CD4-positive, alpha-beta T cell (primary cell): Measurements from ENCODE around the gene SLC29A1. TPM values are rescaled to one million over a fixed set of nuclear protein-coding genes. Genes with fewer than 3 reads are reported as not detected.

Experiments
- ATAC-seq: fragments of 200-7000 bp; cut with Tn5 transposase; one replicate; pipeline ENCODE4 v1.10.0; 2022; ENCODE audit warnings: mild to moderate bottlenecking; ENCODE audit not compliant: poor library complexity
- CTCF ChIA-PET: fragments of 350-600 bp; sonication (Branson Sonifier 250); formaldehyde crosslinking; loops from one replicate; lab custom pipeline; 2021; ENCODE audit warnings: antibody characterized with exemption, inconsistent platforms; lab: Charles Lee
- POLR2A ChIA-PET: fragments of 350-600 bp; sonication (Branson Sonifier 250); formaldehyde crosslinking; loops from one replicate; lab custom pipeline; 2021; ENCODE audit warnings: antibody characterized with exemption, inconsistent platforms; lab: Charles Lee
- DNase-seq, 14 experiments: peaks; one replicate each; pipeline ENCODE4 v3.0.0-alpha.2; 2013 to 2020; ENCODE audit warnings: mixed read lengths in 2 of 14
- H3K27ac ChIP-seq, 2 donors: one replicate each; pipeline versions ENCODE4 v1.5.1 to v1.7.0; 2013; ENCODE audit warnings: low read length in 2 of 2, low read depth in 1 of 2, mild to moderate bottlenecking in 1 of 2
- H3K27me3 ChIP-seq, 2 experiments: 1 replicate in 1 of 2; 2 replicates in 1 of 2; pipeline versions ENCODE4 v1.6.1 to v1.7.0; 2013; ENCODE audit warnings: low read length in 2 of 2, control low read depth in 1 of 2, mild to moderate bottlenecking in 1 of 2, moderate library complexity in 1 of 2; ENCODE audit not compliant: insufficient read depth in 2 of 2, control insufficient read depth in 1 of 2
- H3K36me3 ChIP-seq: one replicate; pipeline ENCODE4 v1.6.1; 2013; ENCODE audit warnings: low read length, control low read depth; ENCODE audit not compliant: insufficient read depth
- H3K4me1 ChIP-seq: one replicate; pipeline ENCODE4 v1.6.1; 2013; ENCODE audit warnings: low read length, control low read depth; ENCODE audit not compliant: insufficient read depth
- H3K4me3 ChIP-seq: one replicate; pipeline ENCODE4 v1.5.1; 2013; ENCODE audit warnings: mild to moderate bottlenecking, low read length, moderate library complexity
- H3K9me3 ChIP-seq, 2 experiments: 1 replicate in 1 of 2; 2 replicates in 1 of 2; pipeline versions ENCODE4 v1.6.1 to v1.7.0; 2013; ENCODE audit warnings: low read length in 2 of 2, mild to moderate bottlenecking in 2 of 2, control low read depth in 1 of 2, moderate library complexity in 1 of 2; ENCODE audit not compliant: control insufficient read depth in 1 of 2, insufficient read depth in 1 of 2
- H3K27ac Mint-ChIP-seq: one replicate; pipeline ENCODE4 v1.8.0; 2020; ENCODE audit warnings: mixed read lengths
- H3K27me3 Mint-ChIP-seq: one replicate; pipeline ENCODE4 v1.8.0; 2021; ENCODE audit warnings: mixed read lengths
- H3K36me3 Mint-ChIP-seq: one replicate; pipeline ENCODE4 v1.8.0; 2021; ENCODE audit warnings: low read depth, mixed read lengths
- H3K4me1 Mint-ChIP-seq: one replicate; pipeline ENCODE4 v1.8.0; 2021; ENCODE audit warnings: low read depth, mixed read lengths
- H3K4me3 Mint-ChIP-seq: one replicate; pipeline ENCODE4 v1.8.0; 2020; ENCODE audit warnings: mild to moderate bottlenecking, mixed read lengths
- H3K9me3 Mint-ChIP-seq: one replicate; pipeline ENCODE4 v1.8.0; 2020; ENCODE audit warnings: mixed read lengths
- intact Hi-C, 2 experiments: fragments of 100-400 bp; cut with DNase I in 1 of 2; cut with micrococcal nuclease in 1 of 2; formaldehyde crosslinking; loops; one replicate each; pipeline versions ENCODE4 v1.15.1 to v1.9.0; 2023 to 2025; cut with DNase I, micrococcal nuclease
- total RNA-seq, 174 experiments: library from RNA in 2 of 174; stranded (reverse) in 2 of 174; gene quantifications; one replicate each; pipeline ENCODE4 v1.2.3 and lab custom pipeline; 2021 to 2026
- TF ChIP-seq, protein P1 (sequence below): fragments of 200-600 bp; IDR thresholded peaks from one replicate; pipeline ENCODE4 v1.8.0; 2022; ENCODE audit warnings: antibody characterized with exemption, mild to moderate bottlenecking

SLC29A1 gene
- total RNA-seq, 2 experiments from 2014 or later = 0.67 to 1.3 TPM

DNA sequence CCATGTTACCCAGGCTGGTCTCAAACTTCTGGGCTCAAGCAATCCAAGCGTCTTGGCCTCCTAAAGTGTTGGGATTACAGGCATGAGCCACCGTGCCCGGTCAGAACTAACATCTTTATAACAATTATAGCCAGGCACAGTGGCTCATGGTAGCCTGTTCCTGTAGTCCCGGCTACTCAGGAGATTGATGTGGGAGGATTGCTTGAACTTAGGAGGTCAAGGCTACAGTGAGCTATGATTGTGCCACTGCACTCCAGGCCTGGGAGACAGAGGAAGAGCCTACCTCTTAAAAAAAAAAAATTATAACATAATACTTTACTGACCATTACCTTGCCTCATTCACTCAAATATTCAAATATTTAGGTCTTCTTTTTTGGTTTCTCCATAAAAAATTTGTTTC lies 23.5 kb upstream of the SLC29A1 start:
- intact Hi-C loops = no loop called here
- DNase-seq = no peak
- POLR2A ChIA-PET = interaction anchor here (0.7 kb wide), 1 partner anchor 301 kb away, joined by 3 read pairs; no protein-coding TSS in a partner anchor
- CTCF ChIA-PET = no interaction called here
- Mint-ChIP-seq H3K4me3 (no peak overlapping the region), H3K4me1 (no peaks in the 10 kb centered on the region), H3K36me3 (no peaks in the 10 kb centered on the region), H3K27me3 (no peaks in the 10 kb centered on the region), H3K27ac (no peak overlapping the region), H3K9me3 (no peaks in the 10 kb centered on the region)
- no peaks in the 10 kb centered on the region for H3K4me1 ChIP-seq
- no peak overlapping the region for H3K27ac ChIP-seq
- H3K4me3 ChIP-seq = no peak overlapping the region
- ATAC-seq = no peak
- H3K9me3 ChIP-seq = no peaks in the 10 kb centered on the region
- no peaks in the 10 kb centered on the region for H3K27me3 ChIP-seq
- TF ChIP-seq, protein P1, sequence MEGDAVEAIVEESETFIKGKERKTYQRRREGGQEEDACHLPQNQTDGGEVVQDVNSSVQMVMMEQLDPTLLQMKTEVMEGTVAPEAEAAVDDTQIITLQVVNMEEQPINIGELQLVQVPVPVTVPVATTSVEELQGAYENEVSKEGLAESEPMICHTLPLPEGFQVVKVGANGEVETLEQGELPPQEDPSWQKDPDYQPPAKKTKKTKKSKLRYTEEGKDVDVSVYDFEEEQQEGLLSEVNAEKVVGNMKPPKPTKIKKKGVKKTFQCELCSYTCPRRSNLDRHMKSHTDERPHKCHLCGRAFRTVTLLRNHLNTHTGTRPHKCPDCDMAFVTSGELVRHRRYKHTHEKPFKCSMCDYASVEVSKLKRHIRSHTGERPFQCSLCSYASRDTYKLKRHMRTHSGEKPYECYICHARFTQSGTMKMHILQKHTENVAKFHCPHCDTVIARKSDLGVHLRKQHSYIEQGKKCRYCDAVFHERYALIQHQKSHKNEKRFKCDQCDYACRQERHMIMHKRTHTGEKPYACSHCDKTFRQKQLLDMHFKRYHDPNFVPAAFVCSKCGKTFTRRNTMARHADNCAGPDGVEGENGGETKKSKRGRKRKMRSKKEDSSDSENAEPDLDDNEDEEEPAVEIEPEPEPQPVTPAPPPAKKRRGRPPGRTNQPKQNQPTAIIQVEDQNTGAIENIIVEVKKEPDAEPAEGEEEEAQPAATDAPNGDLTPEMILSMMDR = no peak
- no peaks in the 10 kb centered on the region for H3K36me3 ChIP-seq

DNA sequence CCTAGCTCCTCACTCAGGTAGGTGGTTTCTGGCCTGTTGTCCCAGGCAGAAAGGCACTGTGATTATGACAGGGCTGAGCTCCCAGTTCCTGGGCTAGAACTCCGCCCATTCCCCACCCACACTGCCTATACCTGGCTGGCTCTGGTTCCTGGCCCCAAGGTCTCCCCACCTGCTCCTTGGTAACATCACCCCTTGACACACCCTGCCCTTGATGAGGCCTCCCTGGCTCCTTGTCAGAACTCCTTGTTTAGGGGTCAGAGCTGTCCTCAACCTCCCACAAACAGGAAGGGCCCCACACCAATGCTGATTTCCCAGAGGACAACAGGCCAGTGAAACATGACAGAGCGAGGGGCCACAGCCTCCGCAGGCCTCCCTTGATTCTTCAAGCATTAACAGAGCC lies 22.2 kb upstream of the SLC29A1 start:
- TF ChIP-seq, protein P1 = no peak

DNA sequence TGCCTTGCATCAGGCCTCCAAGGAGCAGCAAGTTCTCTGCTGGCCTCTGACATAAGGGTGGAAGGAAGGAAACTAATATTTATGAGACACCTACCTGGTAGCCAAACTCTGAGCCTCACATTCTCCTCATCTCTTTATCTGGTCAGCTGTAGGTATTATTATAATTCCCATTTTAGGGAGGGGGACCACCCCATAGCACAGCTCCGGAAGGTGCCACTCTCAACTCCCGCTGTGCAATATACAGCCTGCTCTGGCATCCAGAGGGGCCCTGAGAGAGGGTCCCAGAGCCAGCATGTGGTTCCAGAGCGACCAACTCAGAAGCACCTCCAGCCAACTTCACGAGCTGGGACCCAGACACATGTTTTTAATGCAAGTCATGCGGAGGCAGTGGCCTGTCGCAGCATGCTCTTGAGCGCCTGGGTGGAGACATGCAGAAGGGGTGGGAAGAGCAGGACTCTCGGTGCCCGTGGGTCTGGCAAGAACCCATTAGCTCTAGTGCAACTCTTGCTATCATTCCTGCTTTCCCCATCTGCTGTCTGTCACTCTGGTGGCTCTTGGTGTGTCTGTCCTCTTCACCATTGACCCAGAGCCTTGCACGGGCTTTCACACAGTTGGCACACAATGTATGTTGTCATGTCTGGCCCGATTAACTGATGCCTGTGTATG lies 21.6 kb upstream of the SLC29A1 start:
- DNase-seq = no peak
- ATAC-seq = no peak
- H3K36me3 Mint-ChIP-seq = no peaks in the 10 kb centered on the region
- H3K4me3 ChIP-seq = no peak overlapping the region
- no peaks in the 10 kb centered on the region for H3K9me3 ChIP-seq
- no peaks in the 10 kb centered on the region for H3K27me3 ChIP-seq
- H3K27ac Mint-ChIP-seq = no peak overlapping the region
- intact Hi-C loops = no loop called here
- H3K9me3 Mint-ChIP-seq = no peaks in the 10 kb centered on the region
- H3K27me3 Mint-ChIP-seq = no peaks in the 10 kb centered on the region
- TF ChIP-seq, protein P1 = no peak
- H3K27ac ChIP-seq = no peak overlapping the region
- no peak overlapping the region for H3K4me3 Mint-ChIP-seq
- POLR2A ChIA-PET = no interaction called here
- no peaks in the 10 kb centered on the region for H3K36me3 ChIP-seq
- CTCF ChIA-PET = no interaction called here
- H3K4me1 ChIP-seq = no peaks in the 10 kb centered on the region
- H3K4me1 Mint-ChIP-seq = no peaks in the 10 kb centered on the region

More for the DNA sequence above, 22.2 kb upstream of the SLC29A1 start:
- Histone ChIP-seq H3K36me3 (no peaks in the 10 kb centered on the region), H3K27me3 (no peaks in the 10 kb centered on the region), H3K4me1 (no peaks in the 10 kb centered on the region), H3K27ac (no peak overlapping the region), H3K4me3 (no peak overlapping the region), H3K9me3 (no peaks in the 10 kb centered on the region)
- ATAC-seq (no peak), DNase-seq (no peak)
- Mint-ChIP-seq H3K36me3 (no peaks in the 10 kb centered on the region), H3K4me3 (no peak overlapping the region), H3K27me3 (no peaks in the 10 kb centered on the region), H3K9me3 (no peaks in the 10 kb centered on the region), H3K4me1 (no peaks in the 10 kb centered on the region), H3K27ac (no peak overlapping the region)
- intact Hi-C loops = no loop called here
- POLR2A ChIA-PET = no interaction called here
- CTCF ChIA-PET = no interaction called here
